ENCODE measurements around the gene FAM199X. TPM values are rescaled to one million over a fixed set of nuclear protein-coding genes. Genes with fewer than 3 reads are reported as not detected.

Gene FAM199X
- 10 to 100 TPM; 12.0 to 17.1 (median 14.6) TPM for total RNA-seq
- 10 to 100 TPM in 1 of 3 donors, 1 to 10 TPM in 2; 6.1 to 16.5 (median 7.3) TPM for polyA plus RNA-seq
- long read RNA-seq, donor 1, full-length matches to known transcripts: 12 of 18 reads
- long read RNA-seq, donor 1, partial matches to known transcripts: 1 of 18 reads
- long read RNA-seq, donor 1, other reads (novel, unspliced or antisense): 5 of 18 reads
- long read RNA-seq, donor 2, full-length matches to known transcripts: 18 of 25 reads
- long read RNA-seq, donor 2, partial matches to known transcripts: 1 of 25 reads
- long read RNA-seq, donor 2, other reads (novel, unspliced or antisense): 6 of 25 reads

DNA sequence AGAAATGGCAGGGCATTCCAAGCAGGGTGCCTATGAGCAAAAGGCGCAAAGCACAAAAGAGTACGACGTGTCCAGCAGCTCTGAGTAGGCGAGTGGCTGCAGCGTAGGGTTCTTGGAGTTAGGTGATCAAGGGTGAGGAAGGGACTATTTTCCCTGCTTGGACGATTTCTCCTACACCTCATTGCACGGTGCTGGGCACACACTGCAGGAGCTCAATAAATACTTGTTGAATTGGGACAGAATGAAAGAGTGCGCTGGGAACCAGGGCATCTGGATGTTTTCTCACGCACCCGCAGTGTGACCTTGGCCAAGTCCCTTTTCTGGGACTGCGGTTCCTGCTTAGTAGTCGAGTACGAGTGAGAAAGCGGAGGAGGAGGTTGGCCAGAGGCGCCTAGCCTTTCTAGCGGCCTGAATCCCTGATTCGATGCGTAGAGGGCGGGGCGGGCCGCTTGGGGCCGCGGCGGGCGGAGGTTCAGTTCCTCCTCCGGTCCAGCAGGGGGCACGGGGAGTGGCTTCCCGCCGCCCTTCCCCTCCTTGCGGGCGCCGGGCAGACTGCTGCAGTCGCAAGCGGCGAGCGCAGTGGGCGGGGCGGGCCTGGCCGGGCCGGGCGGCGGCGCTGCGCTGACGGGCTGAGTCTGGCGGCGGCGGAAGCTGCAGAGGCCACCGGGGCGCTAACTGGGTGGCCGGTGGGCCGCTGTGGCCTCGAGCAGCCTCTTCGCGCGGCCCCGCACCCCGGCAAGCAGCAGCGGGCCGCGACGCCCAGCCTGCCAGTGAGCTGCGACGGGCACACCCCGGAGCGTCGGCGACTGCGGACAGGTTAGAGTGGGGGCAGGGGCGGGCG lies at the start of gene FAM199X:
Gene FAM199X (plus strand): TSS at position 560 of the 841 bp plus-strand sequence. CDS start 333 bp downstream, outside the sequence.
- 1 to 37% (median 2%) methylated on average over 21 to 58 of the region's 71 CpGs for WGBS, 3 donors
- DNase-seq (peak; percentile 86 to 94), ATAC-seq (peak; percentile 98 to 99 (median 99))

DNA sequence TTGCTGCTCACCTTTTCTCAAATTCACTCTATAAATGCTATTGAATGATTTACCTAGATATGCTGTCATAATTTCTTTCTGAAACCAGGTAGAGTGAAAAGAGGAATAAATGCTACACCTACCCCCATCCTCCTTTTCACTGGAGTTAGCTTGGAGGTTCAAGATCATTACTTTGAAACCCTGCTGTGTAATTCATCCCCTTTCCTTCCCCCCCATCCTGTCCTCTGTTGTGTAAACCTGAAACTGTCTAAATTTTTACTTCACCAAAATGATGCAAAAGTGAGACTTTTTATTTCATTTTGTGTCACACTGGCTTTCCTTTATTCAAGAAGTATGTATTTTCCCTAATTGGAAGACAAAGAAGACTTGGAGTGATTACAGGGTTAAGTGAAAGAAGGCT lies 48.5 kb upstream of the FAM199X start:
- ATAC-seq: no peak
- H3K4me3 ChIP-seq: no peak overlapping the region
- H3K36me3 ChIP-seq (ENCODE audit: insufficient read depth in 1 of 2, low read depth in 1 of 2): no peaks in the 10 kb centered on the region
- no peaks in the 10 kb centered on the region for H3K4me1 ChIP-seq
- no peaks in the 10 kb centered on the region for H3K9me3 ChIP-seq
- peaks cover 0 to 32% (median 0%) of the 10 kb centered on the region in 3 donors for H3K27me3 ChIP-seq (ENCODE audit: insufficient read depth in 3 of 3, low read length in 2 of 3)
- DNase-seq: no peak
- TF ChIP-seq, protein P1, sequence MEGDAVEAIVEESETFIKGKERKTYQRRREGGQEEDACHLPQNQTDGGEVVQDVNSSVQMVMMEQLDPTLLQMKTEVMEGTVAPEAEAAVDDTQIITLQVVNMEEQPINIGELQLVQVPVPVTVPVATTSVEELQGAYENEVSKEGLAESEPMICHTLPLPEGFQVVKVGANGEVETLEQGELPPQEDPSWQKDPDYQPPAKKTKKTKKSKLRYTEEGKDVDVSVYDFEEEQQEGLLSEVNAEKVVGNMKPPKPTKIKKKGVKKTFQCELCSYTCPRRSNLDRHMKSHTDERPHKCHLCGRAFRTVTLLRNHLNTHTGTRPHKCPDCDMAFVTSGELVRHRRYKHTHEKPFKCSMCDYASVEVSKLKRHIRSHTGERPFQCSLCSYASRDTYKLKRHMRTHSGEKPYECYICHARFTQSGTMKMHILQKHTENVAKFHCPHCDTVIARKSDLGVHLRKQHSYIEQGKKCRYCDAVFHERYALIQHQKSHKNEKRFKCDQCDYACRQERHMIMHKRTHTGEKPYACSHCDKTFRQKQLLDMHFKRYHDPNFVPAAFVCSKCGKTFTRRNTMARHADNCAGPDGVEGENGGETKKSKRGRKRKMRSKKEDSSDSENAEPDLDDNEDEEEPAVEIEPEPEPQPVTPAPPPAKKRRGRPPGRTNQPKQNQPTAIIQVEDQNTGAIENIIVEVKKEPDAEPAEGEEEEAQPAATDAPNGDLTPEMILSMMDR (IDR thresholded peaks at IDR 0.05): no peak
- intact Hi-C loops (cut with DNase I): no loop called here
- H3K27ac ChIP-seq: no peak overlapping the region

More for the DNA sequence above, at the start of gene FAM199X:
- no peaks in the 10 kb centered on the region for H3K9me3 ChIP-seq
- intact Hi-C loops (cut with DNase I): no loop called here
- TF ChIP-seq, protein P1 (IDR thresholded peaks at IDR 0.05): peak; percentile 75
- H3K27ac ChIP-seq: peak within 1 kb of the TSS; percentile 84
- no peaks in the 10 kb centered on the region for H3K36me3 ChIP-seq (ENCODE audit: insufficient read depth in 1 of 2, low read depth in 1 of 2)
- H3K4me1 ChIP-seq: peaks cover 7% of the 10 kb centered on the region
- H3K27me3 ChIP-seq (ENCODE audit: insufficient read depth in 3 of 3, low read length in 2 of 3): peaks cover 0 to 7% (median 0%) of the 10 kb centered on the region in 3 donors
- H3K4me3 ChIP-seq: peak within 1 kb of the TSS; percentile 77

DNA sequence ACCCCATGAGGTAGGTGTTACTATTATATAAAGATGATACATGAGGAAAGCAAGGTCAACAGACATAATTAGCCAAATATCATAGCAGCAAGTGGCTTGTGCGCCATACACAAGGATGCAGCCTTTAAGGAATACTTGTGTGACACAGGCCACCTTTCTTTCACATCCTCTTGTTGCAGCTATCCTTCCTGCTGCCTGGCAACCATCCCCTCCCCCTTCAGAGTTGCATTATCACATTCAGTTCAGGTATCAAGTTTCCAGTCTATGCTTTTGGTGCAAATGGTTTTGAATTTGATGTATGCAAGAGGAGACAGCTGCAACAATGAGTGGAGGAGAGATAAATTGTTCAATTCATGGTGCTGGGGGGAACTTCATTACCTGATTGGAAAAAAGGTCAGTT lies 47.5 kb upstream of the FAM199X start:
- ATAC-seq: no peak
- WGBS, 3 donors: 78 to 100% (median 89%) methylated on average over 1 of the region's 1 CpG
- intact Hi-C loops (cut with DNase I): no loop called here

DNA sequence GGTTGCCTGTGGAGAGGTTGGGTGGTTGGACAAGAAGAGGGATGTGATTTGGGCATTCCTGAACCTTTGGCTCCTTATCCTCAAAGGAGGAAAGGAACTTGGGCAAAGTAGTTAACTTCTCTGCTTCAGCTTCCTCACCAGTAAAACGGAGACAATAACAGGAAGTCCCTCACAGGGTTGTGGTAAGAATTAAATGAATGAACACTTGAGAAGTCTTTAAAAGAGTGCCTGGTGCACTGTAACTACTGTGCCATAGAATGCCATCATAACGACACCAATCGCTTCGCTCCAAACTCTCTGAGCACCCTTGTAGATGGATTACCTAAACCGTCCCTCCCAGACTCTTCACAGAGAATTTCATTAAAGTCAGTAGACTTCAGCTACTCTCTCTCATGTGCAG lies 43.4 kb upstream of the FAM199X start:
- TF ChIP-seq, protein P1 (IDR thresholded peaks at IDR 0.05): no peak
- 70 to 86% (median 80%) methylated on average over 5 of the region's 5 CpGs for WGBS, 3 donors

More for the DNA sequence above, 47.5 kb upstream of the FAM199X start:
- no peak overlapping the region for H3K4me3 ChIP-seq
- peaks cover 0 to 26% (median 0%) of the 10 kb centered on the region in 3 donors for H3K27me3 ChIP-seq (ENCODE audit: insufficient read depth in 3 of 3, low read length in 2 of 3)
- H3K27ac ChIP-seq: no peak overlapping the region
- TF ChIP-seq, protein P1 (IDR thresholded peaks at IDR 0.05): no peak
- H3K36me3 ChIP-seq (ENCODE audit: insufficient read depth in 1 of 2, low read depth in 1 of 2): no peaks in the 10 kb centered on the region
- H3K4me1 ChIP-seq: no peaks in the 10 kb centered on the region
- H3K9me3 ChIP-seq: no peaks in the 10 kb centered on the region
- DNase-seq: no peak

More for the DNA sequence above, 43.4 kb upstream of the FAM199X start:
- no peaks in the 10 kb centered on the region for H3K4me1 ChIP-seq
- DNase-seq (no peak), ATAC-seq (no peak)
- no peak overlapping the region for H3K4me3 ChIP-seq
- no peaks in the 10 kb centered on the region for H3K36me3 ChIP-seq (ENCODE audit: insufficient read depth in 1 of 2, low read depth in 1 of 2)
- H3K9me3 ChIP-seq: no peaks in the 10 kb centered on the region
- intact Hi-C loops (cut with DNase I): no loop called here
- H3K27me3 ChIP-seq (ENCODE audit: insufficient read depth in 3 of 3, low read length in 2 of 3): peaks cover 0 to 16% (median 0%) of the 10 kb centered on the region in 3 donors
- no peak overlapping the region for H3K27ac ChIP-seq
